ENCODE data around the gene TUT1. TPM values are rescaled to one million over a fixed set of nuclear protein-coding genes. Genes with fewer than 3 reads are reported as not detected.
A peak's percentile ranks its signal among the peaks of the same experiment; 100 is the strongest.

TUT1 gene
- total and polyA plus RNA-seq, 2 of the 4 experiments (the other 2 are of a cell fraction), result 4.3 to 10.1 TPM

DNA sequence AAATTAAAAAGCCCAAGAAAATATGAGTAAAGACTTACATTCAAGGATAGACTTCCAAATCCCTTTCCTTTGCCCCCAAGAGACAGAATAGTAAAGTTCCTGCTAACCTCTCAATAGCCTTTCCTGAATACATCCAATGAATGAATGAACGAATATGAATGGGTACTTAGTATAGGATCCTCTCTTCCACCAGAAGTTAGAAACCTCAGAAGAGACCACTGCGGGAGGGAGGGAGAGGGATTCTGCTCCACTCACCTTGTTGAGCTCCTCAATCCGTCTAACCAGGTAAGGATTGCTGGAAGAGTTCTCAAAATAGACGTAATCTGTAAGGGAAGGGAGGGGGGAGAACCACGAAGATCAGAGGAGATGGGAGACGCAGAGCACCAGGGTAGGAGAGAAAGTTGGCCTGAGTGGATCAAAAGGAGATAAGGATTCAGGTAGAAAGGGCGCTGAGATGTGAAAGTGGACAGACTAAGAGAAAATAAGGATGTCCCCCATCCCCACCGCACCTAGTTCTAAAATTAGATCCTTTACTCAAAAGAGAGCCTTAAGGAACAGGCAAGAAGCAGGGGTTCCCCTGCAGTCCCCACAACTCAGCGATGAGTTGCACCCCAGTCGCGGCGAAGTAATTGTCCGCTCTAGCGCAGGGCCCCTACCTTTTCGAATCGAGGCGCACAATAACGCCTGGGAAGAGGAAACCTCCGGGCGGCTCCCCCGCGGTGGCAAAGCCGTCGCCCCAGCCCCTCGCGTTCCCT lies 9.2 kb upstream of the TUT1 start:
- peaks cover 39% of the 10 kb centered on the region for H3K36me3 ChIP-seq (ENCODE audit: control insufficient read depth, insufficient read depth, low read length)
- H3K14ac ChIP-seq (replicated peaks; ENCODE audit: low read depth, low read length), result peak overlapping the region; percentile 80
- dilution Hi-C loops (cut with HindIII; ENCODE audit: low sequenced_read_pairs, unreplicated experiment) (no loop called here), intact Hi-C loops (cut with micrococcal nuclease) (no loop called here), in situ Hi-C loops (cut with MboI; ENCODE audit: low sequenced_read_pairs) (no loop called here)
- no peaks in the 10 kb centered on the region for H3K27me3 ChIP-seq (ENCODE audit: control insufficient read depth, insufficient read depth, low read length)
- peak overlapping the region; percentile 92 for H2BK5ac ChIP-seq (ENCODE audit: low read depth, low read length, poor library complexity, severe bottlenecking)
- peak overlapping the region; percentile 90 for H3K56ac ChIP-seq (ENCODE audit: extremely low read depth, insufficient read depth, low read length)
- H3K4me3 ChIP-seq (ENCODE audit: insufficient read depth, low read depth, low read length), result peak overlapping the region; percentile 87
- ChIA-PET POLR2A (ENCODE audit: unreplicated experiment) (interaction anchor here (1.4 to 1.7 kb wide), 2 partner anchors 9 to 65 kb away, joined by 3 to 7 read pairs; partner anchors contain the start of genes C11orf98, CSKMT and TUT1), CTCF (no interaction called here)
- peak overlapping the region; percentile 33; the same call in 1 of the 2 replicates for H3K18ac ChIP-seq (ENCODE audit: low read depth, low read length)
- DNase-seq, result no peak
- peak overlapping the region; percentile 32 to 83; a peak in 3 of 4 replicates for H4K8ac ChIP-seq (ENCODE audit: low read depth in 2 of 2, low read length in 2 of 2)
- H2AFZ ChIP-seq (replicated peaks; ENCODE audit: low read length, poor library complexity), result peak overlapping the region; percentile 87
- BruUV-seq (replicated peaks), result no TSS peak
- H3K4ac ChIP-seq (ENCODE audit: low read depth, low read length), result peak overlapping the region; percentile 86
- no peak overlapping the region for H2BK20ac ChIP-seq (ENCODE audit: low read depth, low read length)
- H3K27ac ChIP-seq (ENCODE audit: insufficient read depth, low read length), result peak overlapping the region; percentile 97
- no peaks in the 10 kb centered on the region for H3K9me3 ChIP-seq (ENCODE audit: control insufficient read depth, insufficient read depth, low read length)
- H3K4me2 ChIP-seq (ENCODE audit: low read depth, low read length), result peak overlapping the region; percentile 91
- H4K20me1 ChIP-seq (ENCODE audit: insufficient read depth, low read length), result peaks cover 17% of the 10 kb centered on the region; the same call in 1 of the 2 replicates
- H2AK5ac ChIP-seq (ENCODE audit: low read depth, low read length), result peak overlapping the region; percentile 72
- H4K5ac ChIP-seq (ENCODE audit: low read depth, low read length), result peak overlapping the region; percentile 16
- TF ChIP-seq RAD21 (IDR thresholded peaks at IDR 0.05; ENCODE audit: low read length) (no peak), POLR2A (IDR thresholded peaks at IDR 0.05; ENCODE audit: low read depth, low read length) (no peak), BHLHE40 (IDR thresholded peaks at IDR 0.05; ENCODE audit: low read depth, low read length) (no peak)
- TF ChIP-seq, protein P1, sequence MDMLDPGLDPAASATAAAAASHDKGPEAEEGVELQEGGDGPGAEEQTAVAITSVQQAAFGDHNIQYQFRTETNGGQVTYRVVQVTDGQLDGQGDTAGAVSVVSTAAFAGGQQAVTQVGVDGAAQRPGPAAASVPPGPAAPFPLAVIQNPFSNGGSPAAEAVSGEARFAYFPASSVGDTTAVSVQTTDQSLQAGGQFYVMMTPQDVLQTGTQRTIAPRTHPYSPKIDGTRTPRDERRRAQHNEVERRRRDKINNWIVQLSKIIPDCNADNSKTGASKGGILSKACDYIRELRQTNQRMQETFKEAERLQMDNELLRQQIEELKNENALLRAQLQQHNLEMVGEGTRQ (IDR thresholded peaks at IDR 0.05; ENCODE audit: low read depth, low read length), result no peak
- TF ChIP-seq, protein P2, sequence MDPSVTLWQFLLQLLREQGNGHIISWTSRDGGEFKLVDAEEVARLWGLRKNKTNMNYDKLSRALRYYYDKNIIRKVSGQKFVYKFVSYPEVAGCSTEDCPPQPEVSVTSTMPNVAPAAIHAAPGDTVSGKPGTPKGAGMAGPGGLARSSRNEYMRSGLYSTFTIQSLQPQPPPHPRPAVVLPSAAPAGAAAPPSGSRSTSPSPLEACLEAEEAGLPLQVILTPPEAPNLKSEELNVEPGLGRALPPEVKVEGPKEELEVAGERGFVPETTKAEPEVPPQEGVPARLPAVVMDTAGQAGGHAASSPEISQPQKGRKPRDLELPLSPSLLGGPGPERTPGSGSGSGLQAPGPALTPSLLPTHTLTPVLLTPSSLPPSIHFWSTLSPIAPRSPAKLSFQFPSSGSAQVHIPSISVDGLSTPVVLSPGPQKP (IDR thresholded peaks at IDR 0.05; ENCODE audit: borderline replicate concordance, low read depth, low read length), result no peak
- WGBS, 2 experiments (ENCODE audit: extremely low coverage in 2 of 2, insufficient read length in 1 of 2), result 0% methylated on average over 4 of the region's 26 CpGs; no CpG with 5 or more reads in 1 of the 2 experiments
- H3K4me1 ChIP-seq (ENCODE audit: control insufficient read depth, insufficient read depth, low read length), result peaks cover 7% of the 10 kb centered on the region
- H2BK15ac ChIP-seq (ENCODE audit: low read depth, low read length), result no peak overlapping the region
- H4K91ac ChIP-seq (ENCODE audit: insufficient read depth, low read depth, low read length), result peak overlapping the region; percentile 74
- peaks cover 15 to 49% of the 10 kb centered on the region in 2 experiments for H3K79me1 ChIP-seq (ENCODE audit: low read depth in 1 of 2, low read length in 2 of 2)
- H2AK9ac ChIP-seq (replicated peaks; ENCODE audit: low read depth, low read length, poor library complexity), result peak overlapping the region; percentile 99
- ATAC-seq (ENCODE audit: low read depth), result no peak
- H3K9me1 ChIP-seq (ENCODE audit: insufficient read depth, low read length), result peaks cover 5% of the 10 kb centered on the region
- H3K23ac ChIP-seq (ENCODE audit: low read depth, low read length), result peak overlapping the region; percentile 91
- peak overlapping the region; percentile 34; the same call in 1 of the 2 replicates for H2BK120ac ChIP-seq (ENCODE audit: low read depth, low read length)
- H3K9ac ChIP-seq (ENCODE audit: low read depth, low read length), result peak overlapping the region; percentile 90
